HG03439 (cell line): ENCODE measurements around the gene RAB6D.
"Not testable (repeated sequence)": the region's sequence is repeated elsewhere in the genome, so short reads cannot be mapped to it uniquely, and the experiment has no call there.

Source experiments
- ATAC-seq: cut with Tn5 transposase; IDR thresholded peaks from one replicate; pipeline ENCODE4 v1.9.1; 2021; ENCODE audit warnings: mild to moderate bottlenecking, moderate library complexity; ENCODE audit not compliant: unreplicated experiment

Gene RAB6D

GRCh38 chr2:131363703-131364186 lies at the start of gene RAB6D:
RAB6D (minus strand) TSS chr2:131364168; CDS start chr2:131363720, 448 bp downstream.
- ATAC-seq = not testable (repeated sequence)

- ATAC-seq = peak; percentile 89
Observed at GRCh38 chr2:131413148-131413747, 49.3 kb upstream of the RAB6D start.

GRCh38 chr2:131410173-131410572 lies 46.2 kb upstream of the RAB6D start:
- ATAC-seq = no peak

- no peak for ATAC-seq
Observed at GRCh38 chr2:131408778-131409177, 44.8 kb upstream of the RAB6D start.

- no peak for ATAC-seq
Observed at GRCh38 chr2:131408207-131408606, 44.2 kb upstream of the RAB6D start.

- ATAC-seq = no peak
Observed at GRCh38 chr2:131404753-131405152, 40.8 kb upstream of the RAB6D start.

DNA sequence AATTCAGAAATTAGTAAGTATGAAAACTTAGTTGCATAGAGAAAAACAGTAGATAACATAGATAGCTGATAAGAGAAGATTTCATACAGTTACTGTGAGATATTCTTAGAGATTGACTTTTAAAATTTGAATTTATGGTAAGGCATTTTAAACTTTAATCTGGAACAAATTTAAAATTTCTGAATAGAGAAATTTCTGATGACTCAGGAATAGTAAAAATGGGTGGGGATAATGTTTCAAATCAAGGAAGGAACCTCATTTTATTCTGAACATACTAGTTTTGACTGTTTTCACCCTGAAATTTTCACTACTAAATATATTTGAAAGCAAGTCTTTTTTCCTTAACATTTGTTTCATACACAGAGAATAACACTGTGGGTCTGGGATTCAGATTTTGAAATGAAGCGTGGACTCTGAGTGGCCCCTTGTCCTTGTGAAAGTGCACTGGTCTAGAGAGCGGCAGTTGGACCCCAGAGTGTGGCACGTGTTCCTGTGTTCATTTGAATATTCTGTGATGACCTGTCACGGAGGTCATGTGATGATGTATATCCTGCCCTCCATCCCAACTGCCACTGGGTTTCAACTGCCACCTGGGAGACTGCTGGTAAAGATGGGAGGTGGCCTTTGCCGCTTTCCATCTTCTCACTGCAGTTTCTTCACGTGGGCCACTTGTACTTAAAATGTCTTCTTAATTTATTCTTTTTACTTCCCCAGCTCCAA lies 38.5 kb upstream of the RAB6D start:
- ATAC-seq = no peak

GRCh38 chr2:131400849-131401248 lies 36.9 kb upstream of the RAB6D start:
- ATAC-seq = no peak

- not testable (repeated sequence) for ATAC-seq
Observed at GRCh38 chr2:131400441-131400840, 36.5 kb upstream of the RAB6D start.

- not testable (repeated sequence) for ATAC-seq
Observed at GRCh38 chr2:131396209-131396608, 32.2 kb upstream of the RAB6D start.

DNA sequence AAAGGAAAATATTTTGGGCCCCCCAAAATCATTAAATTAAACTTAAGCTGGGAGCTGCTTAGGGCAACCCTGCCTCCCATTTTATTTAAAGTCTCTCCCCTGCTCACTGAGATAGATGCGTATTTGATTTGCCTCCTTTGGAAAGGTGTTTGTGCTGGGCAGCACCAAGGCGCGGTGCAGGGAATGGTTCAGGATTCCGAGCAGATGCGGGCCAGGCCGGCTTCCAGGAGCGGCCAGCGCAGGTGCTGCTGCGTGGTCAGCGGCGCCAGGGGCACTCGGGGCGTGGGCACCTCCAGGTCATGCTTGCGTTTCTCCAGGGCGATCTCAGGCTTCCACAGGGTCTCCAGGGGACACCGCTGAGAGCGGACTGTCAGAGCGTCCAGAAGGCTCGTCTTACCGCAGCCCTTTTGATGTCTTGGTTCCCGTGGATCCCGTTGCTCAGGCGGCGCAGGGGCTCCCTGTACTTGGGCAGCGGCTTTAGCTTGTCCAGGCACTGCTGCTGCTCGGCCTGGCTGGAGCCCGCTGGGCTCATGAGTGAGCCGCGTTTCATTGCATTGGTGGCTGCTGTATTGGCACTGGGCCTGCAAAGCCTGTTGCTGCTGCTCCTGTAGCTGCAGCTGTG lies 31.2 kb upstream of the RAB6D start:
- not testable (repeated sequence) for ATAC-seq

GRCh38 chr2:131394147-131394931 lies 30.4 kb upstream of the RAB6D start:
- no peak for ATAC-seq

DNA sequence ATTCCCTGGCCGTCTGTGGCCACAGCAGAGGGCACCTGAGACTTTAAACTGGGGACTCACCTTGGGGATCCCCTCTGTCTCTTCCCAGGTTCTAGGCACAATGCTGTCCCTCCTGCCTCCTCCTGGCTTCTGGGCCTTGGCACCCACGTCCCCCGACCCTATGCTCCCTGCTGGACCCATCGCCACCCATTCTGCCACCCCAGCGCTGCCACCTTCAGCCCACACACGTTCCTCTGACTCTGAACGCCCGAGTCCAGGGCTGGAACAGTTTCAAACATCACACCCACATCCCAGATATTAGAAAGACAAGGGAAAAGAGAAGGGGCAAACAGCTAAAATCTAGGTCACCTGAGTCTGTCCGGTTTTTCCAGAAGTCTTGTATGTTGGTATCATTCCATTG lies 28.0 kb upstream of the RAB6D start:
- ATAC-seq = not testable (repeated sequence)

DNA sequence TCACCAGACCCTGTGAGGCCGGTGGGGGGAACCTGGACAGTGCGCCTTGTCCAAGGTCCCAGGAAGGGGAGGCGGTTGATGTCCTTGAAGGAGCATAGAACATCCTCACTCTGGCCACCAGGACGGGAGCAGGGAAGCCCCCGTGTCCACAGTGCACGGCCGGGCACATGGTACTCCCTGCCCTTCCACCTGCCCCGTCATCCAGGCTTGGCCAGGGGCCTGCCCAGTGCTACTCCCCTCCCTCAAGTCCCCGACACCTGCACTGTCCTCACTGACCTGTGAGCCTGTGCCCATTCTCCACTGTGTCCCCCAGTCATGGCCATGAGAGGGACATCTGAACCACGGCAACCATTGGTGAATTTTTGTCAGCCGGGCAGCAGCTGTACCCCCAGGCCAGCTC lies 27.5 kb upstream of the RAB6D start:
- not testable (repeated sequence) for ATAC-seq

GRCh38 chr2:131390495-131391130 lies 26.6 kb upstream of the RAB6D start:
- ATAC-seq = not testable (repeated sequence)

- no peak for ATAC-seq
Observed at GRCh38 chr2:131389657-131390056, 25.7 kb upstream of the RAB6D start.

GRCh38 chr2:131388834-131389233 lies 24.9 kb upstream of the RAB6D start:
- ATAC-seq = not testable (repeated sequence)

- ATAC-seq = not testable (repeated sequence)
Observed at GRCh38 chr2:131373111-131373510, 9.1 kb upstream of the RAB6D start.

GRCh38 chr2:131369954-131370353 lies 6.0 kb upstream of the RAB6D start:
- ATAC-seq = no peak

GRCh38 chr2:131368493-131369066 lies 4.6 kb upstream of the RAB6D start:
- not testable (repeated sequence) for ATAC-seq
